ENCODE results near the gene LRRIQ1.

DNA sequence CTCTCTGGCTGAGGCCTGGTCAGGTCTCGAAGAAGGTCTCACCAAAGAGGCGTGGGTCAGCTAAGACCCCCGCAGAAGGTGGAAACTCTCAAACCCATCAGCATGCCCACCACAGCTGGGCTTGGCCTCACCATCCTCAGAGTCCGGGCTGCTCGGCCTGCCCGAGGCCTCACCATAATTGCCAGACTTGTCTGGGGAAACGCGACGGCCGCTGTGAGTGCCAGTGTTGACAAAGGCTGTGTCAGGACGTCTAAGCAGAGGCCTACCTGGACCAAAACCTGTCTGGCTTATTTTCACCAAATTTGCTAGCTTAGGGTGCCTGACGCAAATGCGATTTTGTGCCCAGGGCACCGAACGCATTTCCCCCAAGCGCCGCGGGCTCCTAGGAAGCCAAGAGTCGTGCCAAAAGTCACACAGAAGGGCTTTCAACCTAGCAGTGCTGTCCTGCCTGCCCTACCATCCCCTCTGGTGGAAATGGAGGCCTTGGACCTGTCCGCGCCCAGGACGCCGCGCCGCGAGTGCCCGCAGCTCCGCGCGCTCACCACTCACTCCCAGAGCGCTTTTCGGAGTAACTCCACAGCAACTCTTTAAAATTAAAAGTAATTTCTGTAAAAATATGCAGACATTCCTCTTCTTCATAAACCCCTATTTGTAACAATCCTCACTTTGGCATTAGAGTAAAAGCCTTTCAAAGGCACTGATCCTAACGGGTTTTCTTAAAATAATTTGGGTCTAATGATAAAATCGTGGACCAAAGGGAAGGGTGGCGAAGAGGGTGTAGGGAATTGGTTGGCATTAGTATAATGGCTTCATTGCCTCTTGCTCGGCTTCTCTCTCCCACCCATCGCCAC lies 242.7 kb downstream of the LRRIQ1 start:
- TF ChIP-seq CTCF (IDR thresholded peaks at IDR 0.05; ENCODE audit: low read depth, low read length, poor library complexity, severe bottlenecking) (no peak), EZH2phosphoT487 (IDR thresholded peaks at IDR 0.05; ENCODE audit: borderline replicate concordance, low read length) (no peak)
